Right cardiac atrium (tissue), 5 donors: ENCODE measurements around the gene GJB3. TPM values are rescaled to one million over a fixed set of nuclear protein-coding genes. Genes with fewer than 3 reads are reported as not detected.
A peak's percentile ranks its signal among the peaks of the same experiment; 100 is the strongest.
"Not testable (repeated sequence)": the region's sequence is repeated elsewhere in the genome, so short reads cannot be mapped to it uniquely, and the experiment has no call there.

Experiments used
- ATAC-seq, 2 donors: fragments of 200-7000 bp; cut with Tn5 transposase; one replicate each; pipeline versions ENCODE4 v1.8.0 to v1.9.1; 2020; ENCODE audit warnings: moderate library complexity in 2 of 2, mild to moderate bottlenecking in 1 of 2
- DNase-seq, 3 donors: peaks; one replicate each; pipeline ENCODE4 v3.0.0-alpha.2; 2020
- H3K27ac ChIP-seq: one replicate; pipeline ENCODE4 v1.5.1; 2013; ENCODE audit warnings: mild to moderate bottlenecking, low read length, control low read depth, moderate library complexity
- H3K27me3 ChIP-seq: one replicate; pipeline ENCODE4 v1.6.1; 2013; ENCODE audit not compliant: control insufficient read depth, insufficient read depth
- H3K4me1 ChIP-seq: one replicate; pipeline ENCODE4 v1.6.1; 2013; ENCODE audit warnings: low read length; ENCODE audit not compliant: control insufficient read depth, insufficient read depth
- H3K4me3 ChIP-seq: one replicate; pipeline ENCODE4 v1.5.1; 2013; ENCODE audit warnings: low read length, control low read depth
- H3K9me3 ChIP-seq: one replicate; pipeline ENCODE4 v1.6.1; 2013; ENCODE audit warnings: low read length; ENCODE audit not compliant: control insufficient read depth
- WGBS: extraction: QIAGEN DNeasy Blood & Tissue Kit; methylation state at CpG from one replicate; pipeline ENCODE4 v1.1.7; 2013; 5-methylcytosine and 5-hydroxymethylcytosine counted together
- intact Hi-C, 4 donors: fragments of 100-400 bp; cut with DNase I; formaldehyde crosslinking; loops; one replicate each; pipeline versions ENCODE4 v1.11.0 to v1.14.0; 2022 to 2023
- long read RNA-seq, 4 donors: library from polyadenylated mRNA; unstranded; transcript quantifications; one replicate each; pipeline ENCODE4 v2.0.0, GENCODE V29; 2020 to 2021
- polyA plus RNA-seq: library from polyadenylated mRNA; stranded (reverse); fragments of 200-250 nt; gene quantifications from one replicate; pipeline ENCODE4 v1.2.3, GENCODE V29; 2013
- total RNA-seq, 4 donors: library from RNA; stranded (reverse); fragmentation: NEBNext Ultra II Directional; extraction: Animal tissue kit (Norgen Biotek cat#: 25700); gene quantifications; one replicate each; pipeline ENCODE4 v1.2.1, GENCODE V29; 2021
- donor health status: healthy with polysubstance abuse.
- donor health status: DM: no; HTN: yes; CAD: no.
- donor health status: DM: no; HTN: no; CAD: no.
- donor health status: DM: no; HTN: yes; CAD: no; lungs with severe emphysema.
- donor health status: DM: yes; HTN: yes; CAD: no.

The GJB3 gene
- total RNA-seq (not detected), polyA plus RNA-seq (not detected)
- long read RNA-seq, donor 1: 0 reads
- long read RNA-seq, donor 2: 0 reads
- long read RNA-seq, donor 3: 0 reads
- long read RNA-seq, donor 4: 0 reads

DNA sequence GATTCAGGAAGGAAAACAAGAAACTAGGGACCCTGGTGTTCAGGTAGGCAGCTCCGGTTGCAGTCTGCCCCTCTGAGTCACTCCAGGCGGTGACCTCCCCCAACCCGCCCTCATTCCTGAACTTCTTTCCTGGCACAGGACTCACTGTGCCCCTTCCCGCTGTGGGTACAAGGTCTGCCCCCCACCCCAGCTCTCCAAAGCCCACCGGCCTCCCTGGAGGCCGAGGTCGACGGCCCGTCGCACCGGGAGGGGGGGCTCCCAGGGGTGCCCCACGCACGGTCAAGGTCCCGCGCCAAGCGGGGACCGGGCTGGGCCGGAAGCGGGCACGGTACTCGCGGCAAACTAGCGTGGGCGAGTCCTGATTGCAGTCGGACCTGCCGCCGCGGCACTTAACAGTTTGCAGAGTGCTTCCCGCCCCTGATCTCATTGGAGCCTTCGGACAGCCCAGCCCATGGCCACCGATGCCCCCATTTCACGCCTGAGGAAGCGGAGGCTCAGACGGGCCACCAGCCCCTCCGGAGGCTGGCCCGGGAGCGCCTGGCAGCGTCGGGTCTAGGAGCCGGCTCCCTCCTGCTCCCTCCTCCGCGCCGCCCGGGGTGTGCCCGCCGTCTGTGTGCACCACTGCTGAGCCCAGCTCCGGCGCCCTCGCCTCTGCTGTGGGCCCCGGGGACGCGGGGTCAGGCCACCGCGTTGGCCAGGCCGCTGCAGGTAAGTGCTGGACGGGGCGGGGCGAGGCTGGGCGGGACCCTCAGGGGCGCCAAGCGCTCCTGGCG is at the start of gene GJB3:
GJB3 (plus strand) TSS at position 144 of the 773 bp plus-strand sequence. CDS start 3,549 bp downstream, outside the sequence.
- Histone ChIP-seq H3K27ac (no peak within 1 kb of the TSS), H3K9me3 (no peaks in the 10 kb centered on the region), H3K27me3 (no peaks in the 10 kb centered on the region), H3K4me3 (peak within 1 kb of the TSS; percentile 6), H3K4me1 (no peaks in the 10 kb centered on the region)
- ATAC-seq: peak; percentile 30 to 47
- intact Hi-C loops: no loop called here
- no peak for DNase-seq
- WGBS: 3% methylated on average over 62 of the region's 62 CpGs

DNA sequence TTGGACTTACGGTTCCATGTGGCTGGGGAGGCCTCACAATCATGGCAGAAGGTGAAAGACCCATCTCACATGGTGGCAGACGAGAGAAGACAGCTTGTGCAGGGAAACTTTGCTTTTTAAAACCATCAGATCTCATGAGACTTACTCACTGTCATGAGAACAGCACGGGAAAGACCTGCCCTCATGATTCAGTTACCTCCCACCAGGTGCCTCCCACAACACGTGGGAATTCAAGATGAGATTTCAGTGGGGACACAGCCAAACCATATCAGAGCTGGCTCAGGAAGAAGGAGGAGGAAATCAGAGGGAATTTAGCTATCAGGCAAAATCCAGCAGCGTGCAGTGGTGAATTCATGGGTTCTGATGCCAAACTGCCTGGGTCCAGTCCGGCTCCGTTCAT is 48.2 kb upstream of the GJB3 start:
- H3K4me1 ChIP-seq, H3K27ac ChIP-seq, ATAC-seq, intact Hi-C loops, H3K4me3 ChIP-seq, H3K27me3 ChIP-seq, H3K9me3 ChIP-seq, DNase-seq: not testable (repeated sequence)
- WGBS: 47% methylated on average over 7 of the region's 7 CpGs

DNA sequence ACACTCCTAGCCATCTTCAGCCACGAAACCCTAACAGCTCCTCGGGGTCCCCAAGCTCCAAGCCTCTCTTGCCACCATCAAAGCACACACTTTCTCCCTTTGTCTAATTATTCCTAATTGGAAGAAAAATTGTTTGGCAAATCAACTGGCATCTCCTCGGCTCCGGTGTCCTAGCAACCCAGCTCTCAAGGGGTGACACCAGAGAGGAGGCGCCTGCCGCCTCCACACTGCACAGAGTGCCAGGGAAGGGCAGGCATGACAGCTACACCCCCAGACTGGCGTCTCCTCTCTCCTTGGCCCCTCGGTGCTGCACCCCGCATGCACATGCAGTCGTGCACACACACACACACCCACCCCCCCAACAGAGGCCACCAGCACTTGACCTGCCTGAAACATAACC is 44.3 kb upstream of the GJB3 start:
- WGBS: 72% methylated on average over 10 of the region's 10 CpGs
- intact Hi-C loops: no loop called here
- no peak overlapping the region for H3K4me3 ChIP-seq

DNA sequence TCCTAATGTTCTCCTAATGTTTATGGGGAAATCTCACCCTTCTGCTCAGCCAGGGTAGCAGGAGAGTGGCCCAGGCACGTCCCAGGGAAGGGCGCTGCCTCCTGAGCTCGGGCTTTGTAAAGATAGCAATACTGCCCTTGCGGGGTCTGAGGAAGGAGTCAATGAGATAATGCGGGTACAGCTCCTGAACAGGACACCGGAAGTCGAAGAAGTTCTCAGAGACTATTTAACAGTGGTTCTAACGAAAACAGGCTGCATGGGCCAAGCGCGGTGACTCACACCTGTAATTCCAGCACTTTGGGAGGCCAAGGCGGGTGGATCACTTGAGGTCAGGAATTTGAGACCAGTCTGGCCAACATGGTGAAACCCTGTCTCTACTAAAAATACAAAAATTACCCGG is 43.8 kb upstream of the GJB3 start:
- H3K4me1 ChIP-seq, intact Hi-C loops, H3K27ac ChIP-seq, H3K9me3 ChIP-seq, H3K4me3 ChIP-seq, DNase-seq, H3K27me3 ChIP-seq, ATAC-seq: not testable (repeated sequence)
- WGBS: 72% methylated on average over 12 of the region's 12 CpGs

More for the DNA sequence above, 44.3 kb upstream of the GJB3 start:
- no peaks in the 10 kb centered on the region for H3K4me1 ChIP-seq
- no peak overlapping the region for H3K27ac ChIP-seq
- ATAC-seq (no peak), DNase-seq (no peak)
- H3K9me3 ChIP-seq: no peaks in the 10 kb centered on the region
- no peaks in the 10 kb centered on the region for H3K27me3 ChIP-seq

DNA sequence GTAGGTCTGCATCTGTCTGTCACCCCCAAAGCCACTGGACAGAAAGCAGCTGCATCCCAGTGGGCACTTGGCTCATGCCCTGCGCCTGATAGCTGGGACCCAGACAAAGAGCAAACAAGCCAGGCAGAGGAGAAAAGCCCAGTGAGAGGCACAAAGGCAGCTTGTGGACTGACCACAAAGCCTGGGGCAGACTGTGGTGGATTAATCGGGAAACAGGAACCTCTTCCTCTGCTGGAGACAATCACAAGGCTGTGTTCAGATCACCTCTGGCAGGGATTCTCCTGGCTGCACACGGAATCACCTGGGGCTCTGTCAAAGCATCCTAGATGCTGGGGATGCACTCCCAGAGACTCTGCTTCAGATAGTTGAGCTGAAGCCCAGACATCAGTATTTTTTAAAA is 41.4 kb upstream of the GJB3 start:
- H3K27me3 ChIP-seq: no peaks in the 10 kb centered on the region
- H3K9me3 ChIP-seq: no peaks in the 10 kb centered on the region
- no peaks in the 10 kb centered on the region for H3K4me1 ChIP-seq
- DNase-seq (no peak), ATAC-seq (no peak)
- 52% methylated on average over 3 of the region's 3 CpGs for WGBS
- intact Hi-C loops: loop anchor here in 2 of 4 donors (5.0 to 10.0 kb wide), 4 partner anchors 285 to 1105 kb away; no protein-coding TSS in a partner anchor
- no peak overlapping the region for H3K27ac ChIP-seq
- H3K4me3 ChIP-seq: no peak overlapping the region

DNA sequence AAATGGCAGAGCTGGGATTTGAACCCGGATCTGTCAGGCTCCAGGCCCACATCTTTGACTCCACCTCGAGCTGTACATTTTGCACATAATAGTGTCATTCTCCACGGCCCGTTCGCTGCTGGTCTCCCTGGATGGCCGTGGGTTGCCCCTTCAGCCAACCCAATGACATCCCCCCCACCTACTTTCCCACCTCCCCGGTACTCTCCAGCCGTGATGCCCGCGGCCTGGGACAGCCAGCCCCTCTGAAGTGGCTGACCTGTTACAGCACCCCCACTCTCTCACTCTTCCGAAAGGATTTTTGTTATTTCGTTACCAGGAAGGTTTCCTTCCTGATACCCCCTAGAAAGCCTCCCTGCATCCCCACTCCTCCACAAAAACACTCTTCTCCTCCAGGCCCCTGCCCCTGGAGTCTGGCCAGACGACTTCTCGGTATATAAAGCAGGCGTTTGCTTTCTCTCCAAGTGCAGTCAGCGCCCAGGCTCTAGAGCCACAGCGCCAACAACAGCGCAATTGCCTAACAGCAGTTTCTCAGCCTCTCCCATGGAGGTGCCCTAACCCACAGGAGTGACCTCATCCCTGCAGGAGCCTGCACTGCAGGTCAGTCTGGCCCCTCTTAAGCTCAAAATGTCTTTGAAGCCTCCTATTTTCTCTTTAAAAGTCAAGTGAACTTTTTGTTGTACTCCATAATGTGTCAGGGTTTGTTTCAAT is 40.7 kb upstream of the GJB3 start:
- 37% methylated on average over 18 of the region's 18 CpGs for WGBS
- no peaks in the 10 kb centered on the region for H3K9me3 ChIP-seq
- no peak overlapping the region for H3K4me3 ChIP-seq
- no peak for ATAC-seq
- intact Hi-C loops: loop anchor here in 2 of 4 donors (5.0 to 10.0 kb wide), 4 partner anchors 286 to 1106 kb away; no protein-coding TSS in a partner anchor
- no peak overlapping the region for H3K27ac ChIP-seq
- H3K4me1 ChIP-seq: no peaks in the 10 kb centered on the region
- no peak for DNase-seq
- no peaks in the 10 kb centered on the region for H3K27me3 ChIP-seq

DNA sequence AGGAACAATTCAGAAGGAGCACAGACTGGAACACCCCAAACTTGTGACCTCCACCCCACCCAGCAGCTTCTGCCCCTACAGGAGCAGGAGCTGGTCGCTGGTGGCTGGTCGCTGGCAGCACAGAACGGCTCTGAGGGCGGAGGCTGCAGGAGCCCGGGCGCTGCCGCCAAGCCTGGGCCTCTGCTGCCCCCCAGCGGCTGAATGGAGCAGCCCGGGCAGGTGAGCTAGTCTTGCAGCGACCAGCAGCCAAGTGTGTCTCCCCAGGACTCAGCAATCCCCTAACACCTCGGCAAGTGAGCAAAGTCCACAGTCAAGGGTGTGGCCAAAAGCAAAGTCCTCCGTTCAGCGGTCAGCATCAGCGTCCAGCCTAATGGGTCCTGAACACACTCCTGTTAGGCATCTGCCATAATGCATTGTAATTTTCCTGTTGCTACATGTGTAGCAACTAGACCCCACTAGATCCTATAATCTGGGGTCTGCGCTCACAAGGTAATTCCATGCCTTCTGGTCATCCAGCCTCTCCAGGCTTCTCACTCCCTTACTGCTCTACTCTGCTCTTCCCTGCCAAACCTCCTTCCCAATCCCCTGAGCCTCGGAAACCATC is 38.2 kb upstream of the GJB3 start:
- Histone ChIP-seq H3K4me3 (no peak overlapping the region), H3K27me3 (no peaks in the 10 kb centered on the region), H3K9me3 (no peaks in the 10 kb centered on the region), H3K4me1 (no peaks in the 10 kb centered on the region), H3K27ac (no peak overlapping the region)
- 11% methylated on average over 16 of the region's 16 CpGs for WGBS
- ATAC-seq (peak; percentile 85 to 90), DNase-seq (peak; percentile 75 to 91 (median 91))
- intact Hi-C loops: loop anchor here in 2 of 4 donors (5.0 to 10.0 kb wide), 4 partner anchors 288 to 1108 kb away; no protein-coding TSS in a partner anchor

DNA sequence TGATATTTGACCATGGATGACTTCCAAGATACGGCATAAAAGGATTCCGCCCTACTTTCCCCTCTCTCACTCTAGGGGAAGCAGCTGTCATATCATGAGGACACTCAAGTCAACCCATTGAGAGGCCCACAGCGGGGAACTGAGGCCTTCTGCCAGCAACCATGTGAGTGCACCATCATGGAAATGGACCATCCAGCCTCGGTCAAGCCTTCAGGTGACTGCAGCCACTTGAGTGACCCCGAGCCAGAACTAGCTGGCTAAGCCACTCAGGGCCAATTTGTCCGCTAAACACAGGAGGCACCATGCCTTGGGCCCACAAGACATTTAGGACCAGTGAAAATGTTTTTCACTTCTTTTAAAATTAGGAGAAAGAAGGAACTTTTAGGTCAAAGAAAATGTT is 37.2 kb upstream of the GJB3 start:
- Histone ChIP-seq H3K27ac (no peak overlapping the region), H3K4me1 (no peaks in the 10 kb centered on the region), H3K27me3 (no peaks in the 10 kb centered on the region), H3K4me3 (no peak overlapping the region), H3K9me3 (no peaks in the 10 kb centered on the region)
- intact Hi-C loops: loop anchor here in 2 of 4 donors (5.0 to 10.0 kb wide), 4 partner anchors 289 to 1109 kb away; no protein-coding TSS in a partner anchor
- DNase-seq (no peak), ATAC-seq (no peak)
- WGBS: 71% methylated on average over 6 of the region's 6 CpGs

DNA sequence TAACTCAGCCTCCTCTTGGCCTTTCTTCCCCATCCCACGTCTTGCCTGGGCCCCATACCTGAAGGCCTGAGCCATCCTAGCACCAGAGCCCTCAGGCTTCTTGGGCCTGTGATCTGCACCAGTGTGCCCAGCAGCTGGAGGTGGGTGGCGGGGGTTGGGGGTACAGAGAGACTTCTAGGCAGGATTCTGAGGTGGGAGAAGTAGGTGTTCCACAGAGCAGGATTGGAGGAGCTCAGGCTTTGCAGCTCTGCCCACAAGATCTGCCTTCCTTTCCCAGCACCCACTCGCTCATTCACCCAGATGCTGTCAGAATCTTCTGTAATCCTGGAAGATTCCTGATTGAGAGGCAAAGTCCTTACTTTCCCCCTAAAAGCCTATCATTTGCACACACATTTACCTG is 36.2 kb upstream of the GJB3 start:
- H3K27ac ChIP-seq: no peak overlapping the region
- DNase-seq (no peak), ATAC-seq (no peak)
- WGBS: 79% methylated on average over 3 of the region's 3 CpGs
- no peaks in the 10 kb centered on the region for H3K27me3 ChIP-seq
- intact Hi-C loops: loop anchor here in 2 of 4 donors (5.0 to 10.0 kb wide), 4 partner anchors 290 to 1110 kb away; no protein-coding TSS in a partner anchor
- no peaks in the 10 kb centered on the region for H3K9me3 ChIP-seq
- H3K4me3 ChIP-seq: no peak overlapping the region
- H3K4me1 ChIP-seq: no peaks in the 10 kb centered on the region

DNA sequence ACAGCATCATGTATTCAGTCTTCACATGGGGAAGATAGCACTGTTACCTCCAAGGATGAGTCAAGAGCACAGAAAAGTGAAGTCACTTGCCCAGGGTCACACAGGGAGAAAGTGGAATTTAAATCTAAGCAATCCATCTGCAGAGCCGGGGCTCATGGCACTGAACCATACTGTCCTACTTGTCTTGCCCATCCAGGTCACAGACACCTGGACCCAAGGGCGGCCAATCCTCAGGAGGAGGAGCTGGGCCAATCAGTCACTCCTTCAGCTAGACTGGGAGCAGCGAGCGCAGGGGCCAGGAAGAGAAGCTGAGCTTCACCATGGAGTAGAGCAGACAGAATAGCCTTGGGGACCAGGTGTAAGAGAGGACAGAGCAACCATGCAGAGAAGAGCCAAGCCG is 35.3 kb upstream of the GJB3 start:
- ATAC-seq (no peak), DNase-seq (no peak)
- H3K4me1 ChIP-seq: peaks cover 2% of the 10 kb centered on the region
- no peak overlapping the region for H3K4me3 ChIP-seq
- no peaks in the 10 kb centered on the region for H3K9me3 ChIP-seq
- intact Hi-C loops: loop anchor here in 2 of 4 donors (10.0 kb wide), 3 partner anchors 291 to 1111 kb away; no protein-coding TSS in a partner anchor
- no peaks in the 10 kb centered on the region for H3K27me3 ChIP-seq
- H3K27ac ChIP-seq: no peak overlapping the region
- whole genome bisulfite sequencing: 77% methylated on average over 5 of the region's 5 CpGs
